Endothelial cell of umbilical vein (primary cell): ENCODE results near the gene HOPX. TPM values are rescaled to one million over a fixed set of nuclear protein-coding genes. Genes with fewer than 3 reads are reported as not detected.

Source experiments
- BruUV-seq: library from RNA; stranded (reverse); fragments of 400-500 nt; replicated peaks from 2 replicates; lab custom pipeline; 2021; lab: Mats Ljungman, UMichigan
- CTCF ChIA-PET: fragments of 300-600, 350-600 bp; sonication (Branson Sonifier 250); formaldehyde crosslinking; loops from one replicate; lab custom pipeline; 2021; ENCODE audit warnings: antibody characterized with exemption, inconsistent platforms; lab: Charles Lee
- POLR2A ChIA-PET: fragments of 300-600, 350-600 bp; sonication (Branson Sonifier 250); formaldehyde crosslinking; loops from one replicate; lab custom pipeline; 2021; ENCODE audit warnings: antibody characterized with exemption, inconsistent platforms; lab: Charles Lee
- DNase-seq: peaks from one replicate; pipeline ENCODE4 v3.0.0-alpha.2; 2011; ENCODE audit warnings: low read depth, low spot score
- FAIRE-seq: peaks from 2 replicates; lab custom pipeline; 2011; peaks lifted over from hg19 to GRCh38; lab: Jason Lieb, UNC
- H2AFZ ChIP-seq: 2 replicates; pipeline ENCODE4 v1.6.0; 2012; ENCODE audit warnings: low read depth, low read length, control low read depth, inconsistent platforms
- H3K27ac ChIP-seq: 2 replicates; pipeline ENCODE4 v1.5.1; 2011; ENCODE audit warnings: low read depth, mild to moderate bottlenecking, control low read depth, low read length, moderate library complexity; ENCODE audit not compliant: insufficient read depth
- H3K27me3 ChIP-seq, 2 experiments: 2 replicates each; pipeline versions ENCODE4 v1.6.0 to v1.6.1; 2011; ENCODE audit warnings: low read length in 2 of 2, mixed read lengths in 1 of 2; ENCODE audit not compliant: control insufficient read depth in 2 of 2, insufficient read depth in 2 of 2
- H3K36me3 ChIP-seq, 2 experiments: 2 replicates in 1 of 2; 3 replicates in 1 of 2; pipeline ENCODE4 v1.5.1; 2011; ENCODE audit warnings: low read length in 2 of 2, mild to moderate bottlenecking in 1 of 2, moderate library complexity in 1 of 2; ENCODE audit not compliant: control insufficient read depth in 2 of 2, insufficient read depth in 2 of 2; ENCODE audit errors: extremely low read depth in 1 of 2
- H3K4me1 ChIP-seq: 3 replicates; pipeline ENCODE4 v1.5.1; 2011; ENCODE audit warnings: mild to moderate bottlenecking, low read length; ENCODE audit not compliant: control insufficient read depth, insufficient read depth; ENCODE audit errors: extremely low read depth
- H3K4me2 ChIP-seq: 2 replicates; pipeline ENCODE4 v1.6.1; 2011; ENCODE audit warnings: low read length, control low read depth, mixed read lengths; ENCODE audit not compliant: insufficient read depth
- H3K4me3 ChIP-seq, 3 experiments: fragments of 200-600 bp in 1 of 3; sonication (generic), shearing (Covaris generic) in 1 of 3; replicated peaks in 1 of 3; 2 replicates each; pipeline ENCODE4 v1.5.1; 2011 to 2016; ENCODE audit warnings: control low read depth in 3 of 3, low read length in 3 of 3, mild to moderate bottlenecking in 2 of 3, inconsistent platforms in 1 of 3, low read depth in 1 of 3, moderate library complexity in 1 of 3; ENCODE audit not compliant: insufficient read depth in 1 of 3
- H3K79me2 ChIP-seq: 2 replicates; pipeline ENCODE4 v1.6.0; 2012; ENCODE audit warnings: low read length, inconsistent platforms; ENCODE audit not compliant: control insufficient read depth, insufficient read depth
- H3K9ac ChIP-seq: replicated peaks from 2 replicates; pipeline ENCODE3; 2011; ENCODE audit warnings: low read length, control low read depth; ENCODE audit not compliant: insufficient read depth; ENCODE audit errors: extremely low read depth
- H3K9me1 ChIP-seq: replicated peaks from 3 replicates; pipeline ENCODE4 v1.6.0; 2011; ENCODE audit warnings: mild to moderate bottlenecking, low read length; ENCODE audit not compliant: control insufficient read depth, insufficient read depth; ENCODE audit errors: extremely low read depth
- H3K9me3 ChIP-seq: replicated peaks from 2 replicates; pipeline ENCODE4 v1.5.1; 2012; ENCODE audit warnings: low read length, inconsistent platforms; ENCODE audit not compliant: control insufficient read depth, insufficient read depth
- H4K20me1 ChIP-seq: replicated peaks from 2 replicates; pipeline ENCODE3; 2011; ENCODE audit warnings: mild to moderate bottlenecking, low read length; ENCODE audit not compliant: control insufficient read depth, insufficient read depth; ENCODE audit errors: extremely low read depth
- EZH2 ChIP-seq: IDR thresholded peaks from 2 replicates; pipeline ENCODE4 v1.6.1; 2012; ENCODE audit warnings: borderline replicate concordance, low read depth, mild to moderate bottlenecking, moderate library complexity, low read length, inconsistent platforms; ENCODE audit not compliant: severe bottlenecking
- FOS ChIP-seq: IDR thresholded peaks from 2 replicates; pipeline ENCODE4 v1.6.1; 2011; ENCODE audit warnings: mild to moderate bottlenecking, low read length, moderate library complexity, borderline replicate concordance; ENCODE audit not compliant: insufficient read depth
- GATA2 ChIP-seq: IDR thresholded peaks from 2 replicates; pipeline ENCODE4 v1.7.0; 2011; ENCODE audit warnings: low read depth, mild to moderate bottlenecking, moderate library complexity, mixed read lengths, low read length; ENCODE audit not compliant: insufficient read length, insufficient read depth
- JUN ChIP-seq: IDR thresholded peaks from 2 replicates; pipeline ENCODE4 v1.6.1; 2011; ENCODE audit warnings: borderline replicate concordance, low read depth; ENCODE audit not compliant: insufficient read length, insufficient read depth
- MYC ChIP-seq: IDR thresholded peaks from one replicate; pipeline ENCODE4 v1.6.1; 2011; ENCODE audit warnings: mild to moderate bottlenecking, low read depth, low read length
- POLR2A ChIP-seq: IDR thresholded peaks from 2 replicates; pipeline ENCODE4 v1.6.1; 2012; ENCODE audit warnings: low read depth, mild to moderate bottlenecking, control low read depth, low read length
- POLR2AphosphoS5 ChIP-seq: IDR thresholded peaks from 2 replicates; pipeline ENCODE4 v1.6.1; 2012; ENCODE audit warnings: low read depth, mild to moderate bottlenecking, control low read depth, low read length, moderate library complexity; ENCODE audit not compliant: insufficient read depth
- dilution Hi-C: fragments of 300-500 bp; cut with MboI; formaldehyde crosslinking; loops from one replicate; pipeline ENCODE4 v1.15.0; 2019; ENCODE audit warnings: low sequenced_read_pairs; ENCODE audit not compliant: extremely low pct_ligation_motif_present
- intact Hi-C: fragments of 100-400 bp; cut with micrococcal nuclease; formaldehyde crosslinking; loops from one replicate; pipeline ENCODE4 v1.10.0; 2022
- polyA plus RNA-seq, 4 experiments: library from polyadenylated mRNA; depleted of rRNA in 3 of 4; stranded (reverse) in 3 of 4; unstranded in 1 of 4; fragments of >200 nt; gene quantifications; 2 replicates each; pipeline versions ENCODE4 v1.2.1 to v1.2.3, GENCODE V29; 2011 to 2012; ENCODE audit warnings: missing spikeins in 1 of 4
- total RNA-seq: library from RNA; stranded (reverse); gene quantifications from 2 replicates; pipeline ENCODE4 v1.2.3, GENCODE V29; 2021
- TF ChIP-seq, protein P1 (sequence below): IDR thresholded peaks from 2 replicates; pipeline ENCODE4 v1.6.1; 2011; ENCODE audit not compliant: insufficient read depth, insufficient read length
- TF ChIP-seq, protein P2 (sequence below), 2 donors: IDR thresholded peaks; 1 replicate in 1 of 2; 2 replicates in 1 of 2; pipeline ENCODE4 v1.5.1; 2011; ENCODE audit warnings: low read length in 2 of 2, mild to moderate bottlenecking in 2 of 2, moderate library complexity in 2 of 2, control low read depth in 1 of 2, inconsistent platforms in 1 of 2, low read depth in 1 of 2; ENCODE audit not compliant: insufficient read depth in 1 of 2; ENCODE audit errors: extremely low read depth in 1 of 2

The HOPX gene
- total and polyA plus RNA-seq, 2 donors (not counting 3 experiments of a cell fraction or from before 2014, with no cell fraction given), result 3.8 to 5.8 TPM

DNA sequence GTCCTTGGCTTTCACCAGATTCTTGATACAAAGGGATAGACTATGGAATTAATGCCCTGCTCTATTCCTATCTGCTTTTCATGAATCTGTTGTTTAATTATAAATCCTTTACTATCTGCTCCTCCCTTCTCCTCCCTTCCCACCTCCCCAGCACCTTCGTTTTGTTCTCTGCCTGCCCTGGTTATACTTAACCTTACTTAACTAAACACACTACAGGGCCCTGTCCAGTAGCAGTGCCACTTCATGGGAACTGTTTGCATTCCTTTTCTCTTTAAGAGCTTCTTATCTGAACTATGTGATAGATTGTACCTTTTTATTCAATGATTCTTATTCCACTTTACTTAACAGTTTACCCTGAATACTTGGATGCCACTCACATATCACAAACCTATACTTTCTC lies 830 bp downstream of the HOPX start:
- FAIRE-seq (no peak), DNase-seq (no peak)
- Histone ChIP-seq H3K4me3 (no peak overlapping the region), H3K4me2 (no peak overlapping the region), H3K36me3 (no peaks in the 10 kb centered on the region), H3K9ac (no peak overlapping the region), H3K27ac (no peak overlapping the region), H3K4me1 (peaks cover 21% of the 10 kb centered on the region), H4K20me1 (no peaks in the 10 kb centered on the region), H3K79me2 (no peaks in the 10 kb centered on the region), H3K27me3 (peaks cover 0 to 4% of the 10 kb centered on the region in 2 experiments), H2AFZ (no peak overlapping the region), H3K9me3 (no peaks in the 10 kb centered on the region), H3K9me1 (no peaks in the 10 kb centered on the region)
- intact Hi-C loops (no loop called here), dilution Hi-C loops (no loop called here)
- no peak for TF ChIP-seq MYC
- no peak for TF ChIP-seq POLR2AphosphoS5
- TF ChIP-seq EZH2, result no peak
- TF ChIP-seq GATA2, result no peak
- TF ChIP-seq FOS, result no peak
- TF ChIP-seq, protein P1, sequence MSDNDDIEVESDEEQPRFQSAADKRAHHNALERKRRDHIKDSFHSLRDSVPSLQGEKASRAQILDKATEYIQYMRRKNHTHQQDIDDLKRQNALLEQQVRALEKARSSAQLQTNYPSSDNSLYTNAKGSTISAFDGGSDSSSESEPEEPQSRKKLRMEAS, result no peak
- TF ChIP-seq, protein P2, sequence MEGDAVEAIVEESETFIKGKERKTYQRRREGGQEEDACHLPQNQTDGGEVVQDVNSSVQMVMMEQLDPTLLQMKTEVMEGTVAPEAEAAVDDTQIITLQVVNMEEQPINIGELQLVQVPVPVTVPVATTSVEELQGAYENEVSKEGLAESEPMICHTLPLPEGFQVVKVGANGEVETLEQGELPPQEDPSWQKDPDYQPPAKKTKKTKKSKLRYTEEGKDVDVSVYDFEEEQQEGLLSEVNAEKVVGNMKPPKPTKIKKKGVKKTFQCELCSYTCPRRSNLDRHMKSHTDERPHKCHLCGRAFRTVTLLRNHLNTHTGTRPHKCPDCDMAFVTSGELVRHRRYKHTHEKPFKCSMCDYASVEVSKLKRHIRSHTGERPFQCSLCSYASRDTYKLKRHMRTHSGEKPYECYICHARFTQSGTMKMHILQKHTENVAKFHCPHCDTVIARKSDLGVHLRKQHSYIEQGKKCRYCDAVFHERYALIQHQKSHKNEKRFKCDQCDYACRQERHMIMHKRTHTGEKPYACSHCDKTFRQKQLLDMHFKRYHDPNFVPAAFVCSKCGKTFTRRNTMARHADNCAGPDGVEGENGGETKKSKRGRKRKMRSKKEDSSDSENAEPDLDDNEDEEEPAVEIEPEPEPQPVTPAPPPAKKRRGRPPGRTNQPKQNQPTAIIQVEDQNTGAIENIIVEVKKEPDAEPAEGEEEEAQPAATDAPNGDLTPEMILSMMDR (IDR thresholded peaks at IDR 0.05; ENCODE audit: extremely low read depth in 1 of 2, insufficient read depth in 1 of 2, low read depth in 1 of 2, low read length in 2 of 2), result no peak
- no peak for TF ChIP-seq JUN
- no peak for TF ChIP-seq POLR2A
- BruUV-seq, result no TSS peak
- ChIA-PET CTCF (interaction anchor here (3.1 kb wide), 1 partner anchor 10 kb away, joined by 9 read pairs; no protein-coding TSS in a partner anchor), POLR2A (no interaction called here)
